Loucy (cell line): Measurements from ENCODE around the gene ABCG4.

ENCODE experiments used
- H2AFZ ChIP-seq: fragments of 200-600 bp; sonication (generic); 2 replicates; pipeline ENCODE4 v1.6.0; 2016; ENCODE audit warnings: antibody characterized with exemption, mild to moderate bottlenecking, low read length, moderate library complexity
- H3F3A ChIP-seq: fragments of 200-600 bp; 2 replicates; pipeline ENCODE4 v1.6.0; 2016; ENCODE audit warnings: antibody characterized with exemption, low read depth, mild to moderate bottlenecking
- H3K27me3 ChIP-seq: fragments of 200-600 bp; sonication (generic); 2 replicates; pipeline ENCODE4 v1.6.1; 2014; ENCODE audit warnings: low read length, mild to moderate bottlenecking; ENCODE audit not compliant: insufficient read depth, poor library complexity, severe bottlenecking
- H3K36me3 ChIP-seq: fragments of 200-600 bp; sonication (generic); 2 replicates; pipeline ENCODE4 v1.6.1; 2016; ENCODE audit warnings: low read length; ENCODE audit not compliant: insufficient read depth
- H3K4me1 ChIP-seq: fragments of 200-600 bp; sonication (generic); 2 replicates; pipeline ENCODE4 v1.5.1; 2014; ENCODE audit warnings: low read length, mild to moderate bottlenecking; ENCODE audit not compliant: insufficient read depth, poor library complexity, severe bottlenecking
- H3K4me2 ChIP-seq: fragments of 200-600 bp; sonication (generic); 2 replicates; pipeline ENCODE4 v1.6.0; 2014; ENCODE audit warnings: antibody characterized with exemption, low read length, low read depth, mild to moderate bottlenecking; ENCODE audit not compliant: poor library complexity, severe bottlenecking
- H3K4me3 ChIP-seq: fragments of 200-600 bp; sonication (generic); 2 replicates; pipeline ENCODE4 v1.5.1; 2014; ENCODE audit warnings: low read length, mild to moderate bottlenecking, mixed read lengths; ENCODE audit not compliant: poor library complexity, severe bottlenecking
- H3K79me2 ChIP-seq: fragments of 200-600 bp; sonication (generic); 2 replicates; pipeline ENCODE4 v1.6.1; 2014; ENCODE audit warnings: low read length; ENCODE audit not compliant: insufficient read depth
- H3K9ac ChIP-seq: fragments of 200-600 bp; sonication (generic); 2 replicates; pipeline ENCODE4 v1.6.0; 2014; ENCODE audit warnings: mild to moderate bottlenecking, low read depth, low read length, moderate library complexity; ENCODE audit not compliant: poor library complexity, severe bottlenecking
- H3K9me2 ChIP-seq: fragments of 200-600 bp; sonication (generic); replicated peaks from 2 replicates; pipeline ENCODE4 v1.6.1; 2016; ENCODE audit warnings: low read depth, low read length, mixed read lengths
- H3K9me3 ChIP-seq: fragments of 200-600 bp; sonication (generic); 2 replicates; pipeline ENCODE4 v1.6.1; 2014; ENCODE audit warnings: mild to moderate bottlenecking, antibody characterized with exemption, low read length, low read depth; ENCODE audit not compliant: insufficient read depth
- H4K20me1 ChIP-seq: fragments of 200-600 bp; sonication (generic); 2 replicates; pipeline ENCODE4 v1.6.0; 2014; ENCODE audit warnings: antibody characterized with exemption, low read length, mild to moderate bottlenecking; ENCODE audit not compliant: insufficient read depth, poor library complexity, severe bottlenecking
- EZH2phosphoT487 ChIP-seq: fragments of 200-600 bp; IDR thresholded peaks from 2 replicates; pipeline ENCODE4 v1.6.1; 2018; ENCODE audit warnings: antibody characterized with exemption, mild to moderate bottlenecking, moderate library complexity, borderline replicate concordance
- TF ChIP-seq, protein P1 (sequence below): fragments of 200-600 bp; sonication (generic); conservative IDR thresholded peaks from 2 replicates; pipeline ENCODE4 v1.5.1; 2014; ENCODE audit warnings: mild to moderate bottlenecking, antibody characterized with exemption, low read length

Gene ABCG4

DNA sequence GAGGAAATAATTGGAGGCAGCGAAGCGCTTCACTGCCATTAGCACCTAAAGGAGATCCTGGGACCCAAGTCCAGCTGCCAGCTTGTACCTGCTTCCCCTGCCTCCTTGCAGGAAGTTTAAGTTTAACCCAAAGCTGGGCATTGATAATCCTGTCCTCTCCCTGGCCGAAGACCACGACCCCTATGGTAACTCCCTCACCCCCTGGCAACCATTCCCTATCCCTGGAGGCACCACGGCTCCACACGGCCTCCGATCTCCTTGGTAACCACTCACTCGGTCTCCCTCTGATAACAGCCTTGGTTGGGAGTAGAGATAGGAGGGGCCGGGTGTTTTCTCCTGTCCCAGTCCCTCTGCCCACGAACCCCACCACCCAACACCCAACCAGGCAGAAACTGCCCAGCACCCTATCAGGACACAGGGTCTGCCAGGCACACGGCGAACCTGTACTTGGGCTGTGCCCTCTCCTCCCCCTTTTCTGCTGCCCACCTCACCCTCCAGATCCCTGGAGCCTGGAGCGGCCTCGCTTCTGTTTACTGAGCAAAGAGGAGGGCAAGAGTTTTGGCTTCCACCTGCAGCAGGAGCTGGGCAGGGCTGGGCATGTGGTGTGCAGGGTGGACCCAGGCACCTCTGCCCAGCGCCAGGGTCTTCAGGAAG, 37.3 kb downstream of the ABCG4 start:
- no peaks in the 10 kb centered on the region for H3F3A ChIP-seq
- no peak for TF ChIP-seq EZH2phosphoT487
- TF ChIP-seq, protein P1, sequence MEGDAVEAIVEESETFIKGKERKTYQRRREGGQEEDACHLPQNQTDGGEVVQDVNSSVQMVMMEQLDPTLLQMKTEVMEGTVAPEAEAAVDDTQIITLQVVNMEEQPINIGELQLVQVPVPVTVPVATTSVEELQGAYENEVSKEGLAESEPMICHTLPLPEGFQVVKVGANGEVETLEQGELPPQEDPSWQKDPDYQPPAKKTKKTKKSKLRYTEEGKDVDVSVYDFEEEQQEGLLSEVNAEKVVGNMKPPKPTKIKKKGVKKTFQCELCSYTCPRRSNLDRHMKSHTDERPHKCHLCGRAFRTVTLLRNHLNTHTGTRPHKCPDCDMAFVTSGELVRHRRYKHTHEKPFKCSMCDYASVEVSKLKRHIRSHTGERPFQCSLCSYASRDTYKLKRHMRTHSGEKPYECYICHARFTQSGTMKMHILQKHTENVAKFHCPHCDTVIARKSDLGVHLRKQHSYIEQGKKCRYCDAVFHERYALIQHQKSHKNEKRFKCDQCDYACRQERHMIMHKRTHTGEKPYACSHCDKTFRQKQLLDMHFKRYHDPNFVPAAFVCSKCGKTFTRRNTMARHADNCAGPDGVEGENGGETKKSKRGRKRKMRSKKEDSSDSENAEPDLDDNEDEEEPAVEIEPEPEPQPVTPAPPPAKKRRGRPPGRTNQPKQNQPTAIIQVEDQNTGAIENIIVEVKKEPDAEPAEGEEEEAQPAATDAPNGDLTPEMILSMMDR, result no peak
- no peaks in the 10 kb centered on the region for H3K9me2 ChIP-seq
- H4K20me1 ChIP-seq, result no peaks in the 10 kb centered on the region
- no peaks in the 10 kb centered on the region for H3K79me2 ChIP-seq
- H3K36me3 ChIP-seq, result no peaks in the 10 kb centered on the region
- H3K4me1 ChIP-seq, result no peaks in the 10 kb centered on the region
- no peaks in the 10 kb centered on the region for H3K27me3 ChIP-seq
- H2AFZ ChIP-seq, result no peak overlapping the region
- H3K9me3 ChIP-seq, result no peaks in the 10 kb centered on the region
- no peak overlapping the region for H3K4me2 ChIP-seq
- no peak overlapping the region for H3K9ac ChIP-seq
- H3K4me3 ChIP-seq, result no peak overlapping the region

DNA sequence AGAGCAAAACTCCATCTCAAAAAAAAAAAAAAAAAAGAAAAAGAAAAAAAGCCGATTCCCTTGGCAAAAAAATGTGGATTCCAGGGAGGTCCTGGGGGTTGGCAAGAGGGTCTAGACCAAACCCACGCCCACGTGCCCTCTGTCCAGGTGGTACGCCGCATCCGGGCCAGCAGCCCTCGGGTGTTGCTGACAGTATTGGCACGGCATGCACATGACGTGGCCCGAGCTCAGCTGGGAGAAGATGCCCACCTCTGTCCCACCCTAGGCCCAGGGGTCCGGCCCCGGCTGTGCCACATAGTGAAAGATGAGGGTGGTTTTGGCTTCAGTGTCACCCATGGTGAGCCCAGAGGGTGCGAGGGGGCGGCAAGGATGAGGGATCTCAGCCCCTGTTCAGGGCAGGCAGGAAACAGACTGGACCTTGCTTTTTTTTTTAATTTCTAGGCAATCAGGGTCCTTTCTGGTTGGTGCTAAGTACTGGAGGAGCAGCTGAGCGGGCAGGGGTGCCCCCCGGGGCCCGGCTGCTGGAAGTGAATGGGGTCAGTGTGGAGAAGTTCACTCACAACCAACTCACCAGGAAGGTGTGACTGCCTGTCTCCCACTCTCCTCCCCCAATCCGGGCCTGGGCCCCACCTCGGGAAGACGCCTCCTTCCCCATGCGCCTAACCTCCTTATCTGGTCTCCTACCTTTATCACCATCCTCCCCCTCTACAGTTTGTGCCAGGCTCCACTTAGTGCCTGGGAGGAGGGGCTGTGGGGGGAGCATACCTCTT, 38.5 kb downstream of the ABCG4 start:
- no peaks in the 10 kb centered on the region for H3F3A ChIP-seq
- no peak overlapping the region for H2AFZ ChIP-seq
- no peak overlapping the region for H3K4me2 ChIP-seq

GRCh38 chr11:119188067-119188466, 39.2 kb downstream of the ABCG4 start:
- Histone ChIP-seq H3K27me3 (no peaks in the 10 kb centered on the region), H3K36me3 (no peaks in the 10 kb centered on the region), H4K20me1 (no peaks in the 10 kb centered on the region), H3K79me2 (no peaks in the 10 kb centered on the region), H3K9me3 (no peaks in the 10 kb centered on the region), H3F3A (no peaks in the 10 kb centered on the region), H3K4me2 (no peak overlapping the region), H3K9ac (no peak overlapping the region), H3K4me1 (peaks cover 3% of the 10 kb centered on the region), H3K4me3 (no peak overlapping the region), H2AFZ (no peak overlapping the region), H3K9me2 (no peaks in the 10 kb centered on the region)
- no peak for TF ChIP-seq EZH2phosphoT487
- TF ChIP-seq, protein P1, result no peak

More for the DNA sequence above, 38.5 kb downstream of the ABCG4 start:
- Histone ChIP-seq H3K27me3 (no peaks in the 10 kb centered on the region), H3K9me2 (no peaks in the 10 kb centered on the region), H3K79me2 (no peaks in the 10 kb centered on the region), H3K4me3 (no peak overlapping the region), H4K20me1 (no peaks in the 10 kb centered on the region), H3K9me3 (no peaks in the 10 kb centered on the region), H3K36me3 (no peaks in the 10 kb centered on the region), H3K4me1 (no peaks in the 10 kb centered on the region), H3K9ac (no peak overlapping the region)
- TF ChIP-seq, protein P1, result no peak
- no peak for TF ChIP-seq EZH2phosphoT487
